OCI-M2 (cell line): ENCODE results near the gene AMACR.
"Not testable (repeated sequence)": the region's sequence is repeated elsewhere in the genome, so short reads cannot be mapped to it uniquely, and the experiment has no call there.

Experiments used
- DNase-seq: peaks from one replicate; lab custom pipeline; 2025; ENCODE audit not compliant: unreplicated experiment; lab: John Stamatoyannopoulos, UW

The AMACR gene

DNA sequence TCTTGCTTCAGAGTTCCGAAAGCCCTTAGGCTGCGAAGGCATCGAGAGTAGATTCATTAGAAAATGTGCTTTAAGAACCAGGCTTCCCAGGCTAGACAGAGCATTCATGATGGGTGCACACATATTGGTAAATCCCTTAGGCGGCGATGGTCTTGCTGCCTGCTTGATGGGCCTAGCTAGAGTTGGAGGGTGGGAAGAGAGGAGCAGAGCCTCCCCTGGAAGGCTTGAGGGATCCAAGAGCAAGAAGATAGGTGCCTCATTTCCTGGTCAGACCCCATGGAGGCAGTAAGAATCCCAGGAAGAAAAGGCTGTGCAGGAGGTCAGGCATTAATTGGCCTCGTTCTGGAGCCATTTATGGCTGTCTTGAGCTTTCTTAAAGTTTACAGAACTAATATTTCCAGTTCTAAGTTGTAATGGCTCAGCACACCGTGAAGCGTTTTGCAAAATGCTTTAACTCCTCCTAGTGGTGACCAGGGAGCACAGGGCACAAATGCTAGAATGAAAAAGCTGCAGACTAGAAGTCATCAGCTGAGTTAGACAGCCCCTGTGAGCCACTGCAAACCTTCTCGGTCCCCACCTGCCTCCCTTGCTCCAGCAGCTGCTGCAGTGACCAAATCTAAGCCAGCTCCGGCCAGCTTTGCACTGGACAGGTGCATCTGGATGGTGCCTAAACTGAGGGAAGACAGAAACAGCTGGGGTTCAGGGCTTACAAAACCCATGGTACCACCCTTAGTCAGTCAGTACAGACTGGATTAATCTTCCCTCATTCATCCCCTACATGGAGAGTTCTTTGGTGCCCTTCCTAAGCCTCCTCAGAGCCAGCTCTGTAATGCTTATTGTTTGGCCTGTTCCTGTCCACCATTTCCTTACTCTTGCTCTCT is 38.0 kb downstream of the AMACR start:
- no peak for DNase-seq

DNA sequence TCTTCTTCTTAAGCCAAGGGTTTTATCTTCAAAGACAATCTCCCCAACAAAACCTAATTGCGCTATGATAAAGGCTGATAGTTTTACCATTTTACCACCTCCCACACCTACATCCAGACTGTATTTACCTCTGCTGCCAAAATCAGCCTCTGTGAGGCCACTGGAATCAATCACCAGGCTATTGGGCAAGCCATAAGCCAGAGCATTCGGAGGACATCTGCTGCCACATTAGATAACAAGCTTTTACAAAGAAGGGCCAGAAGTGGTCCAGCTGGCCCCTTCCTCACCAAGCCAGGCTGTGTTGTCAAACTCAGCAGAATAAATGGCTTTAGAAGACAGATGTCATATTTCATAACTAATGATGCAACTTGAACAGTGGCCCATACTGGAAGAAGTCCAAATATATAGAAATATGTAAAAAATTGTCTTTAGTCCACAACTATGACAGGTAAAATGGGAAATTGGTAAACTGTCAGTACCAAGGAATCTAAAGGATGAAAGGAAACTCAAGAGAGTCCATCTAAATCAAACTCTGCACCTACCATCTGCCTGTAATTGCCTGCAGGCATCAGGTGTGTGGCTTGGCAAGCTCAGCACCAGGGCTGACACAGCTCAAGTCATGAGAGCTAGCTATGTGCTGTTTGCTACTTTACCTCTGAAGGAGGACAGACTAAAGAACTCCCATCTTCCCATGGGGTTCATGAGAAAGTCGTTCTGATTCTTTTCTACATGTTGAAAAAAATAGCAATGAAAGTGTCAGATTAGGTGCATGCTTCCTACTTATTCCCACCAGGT is 39.4 kb downstream of the AMACR start:
- no peak for DNase-seq

DNA sequence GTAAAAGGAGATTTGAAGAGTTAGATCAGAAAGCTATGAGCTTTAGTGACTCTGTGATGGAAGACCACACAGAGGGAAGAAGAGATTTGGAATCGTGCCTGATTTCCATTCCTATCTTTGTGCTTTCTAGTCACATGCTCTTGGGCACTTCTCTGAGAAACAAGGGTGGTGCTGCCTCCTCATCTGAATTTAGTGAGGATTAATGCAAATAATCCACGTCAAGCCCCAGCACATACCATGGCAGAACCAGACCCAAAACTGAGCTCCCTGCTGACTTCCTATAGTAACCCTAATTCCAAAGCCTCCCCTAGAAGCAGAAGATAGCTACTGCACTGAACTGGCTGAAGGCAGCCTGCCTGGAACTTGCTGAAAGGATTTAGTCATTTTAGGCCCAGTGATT is 41.0 kb downstream of the AMACR start:
- no peak for DNase-seq

DNA sequence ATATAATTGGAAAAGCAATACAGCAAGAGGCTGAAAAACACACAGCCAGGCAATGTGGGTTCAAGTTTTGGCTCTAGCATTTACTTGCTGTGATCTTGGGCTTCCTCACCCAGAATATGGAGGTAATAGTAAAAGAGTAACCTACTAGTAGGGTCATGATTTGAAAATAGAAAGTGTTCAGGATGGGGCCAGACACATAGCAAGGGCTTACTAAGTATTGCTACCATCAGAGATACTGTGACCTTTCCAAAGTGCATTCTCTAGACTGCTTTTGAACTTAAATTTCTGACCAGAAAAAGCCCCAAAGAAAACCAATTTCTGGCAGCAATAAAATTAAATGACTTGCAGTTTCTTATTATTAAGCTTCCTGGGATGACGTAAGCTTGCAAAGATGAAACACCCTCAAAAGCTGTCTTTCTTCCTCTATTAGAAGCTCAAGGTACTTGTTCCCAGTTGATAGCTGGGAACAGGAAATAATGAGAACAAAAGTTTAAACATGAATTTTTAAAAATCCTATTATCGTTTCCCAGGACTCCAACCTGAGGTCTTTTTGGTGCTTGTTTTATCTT is 43.6 kb downstream of the AMACR start:
- DNase-seq = no peak

DNA sequence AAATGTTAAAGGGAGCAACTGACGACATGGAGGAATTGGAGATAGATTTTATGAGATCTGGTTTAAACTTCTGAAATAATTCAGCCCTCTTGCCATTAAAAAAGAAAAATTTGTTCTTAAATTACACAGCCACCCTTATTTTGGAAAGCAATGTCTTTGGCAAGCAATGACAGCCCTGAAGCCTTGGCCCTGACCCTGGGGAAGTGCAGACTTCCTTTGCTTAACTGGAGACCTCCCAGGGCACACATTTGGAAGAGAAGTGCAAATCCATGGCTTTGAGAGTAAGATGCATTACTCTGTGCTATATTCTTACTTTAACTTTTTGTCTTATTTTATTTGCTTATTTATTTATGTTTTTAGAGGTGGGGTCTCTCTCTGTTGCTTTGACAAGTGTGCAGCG is 49.7 kb downstream of the AMACR start:
- no peak for DNase-seq

DNA sequence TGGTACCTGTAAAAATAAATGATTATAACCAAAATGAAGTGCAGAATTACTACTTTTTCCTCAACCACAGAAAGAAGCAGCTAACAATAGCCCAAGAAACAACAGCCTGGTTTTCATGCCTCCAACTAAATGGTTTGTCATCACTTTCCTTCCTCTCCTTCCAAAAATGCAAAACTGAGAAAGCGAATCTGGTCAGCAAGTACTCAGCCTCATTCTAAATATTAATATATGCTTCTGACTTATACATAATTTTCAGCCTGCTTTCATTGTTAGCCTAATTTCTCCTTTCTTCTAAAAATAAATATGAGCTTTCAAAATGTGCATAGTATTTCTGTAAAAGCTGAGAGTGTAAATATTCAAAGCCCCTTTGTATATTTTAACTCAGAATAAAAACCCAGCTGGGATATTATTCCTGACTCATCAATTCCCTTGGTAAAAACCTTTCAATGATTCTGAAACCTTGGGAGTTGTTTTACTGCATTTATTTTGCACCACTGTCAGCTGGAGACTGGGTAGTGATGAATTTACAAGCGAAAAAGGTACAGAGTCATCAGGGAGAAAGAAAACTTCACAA is 50.2 kb downstream of the AMACR start:
- DNase-seq = no peak

DNA sequence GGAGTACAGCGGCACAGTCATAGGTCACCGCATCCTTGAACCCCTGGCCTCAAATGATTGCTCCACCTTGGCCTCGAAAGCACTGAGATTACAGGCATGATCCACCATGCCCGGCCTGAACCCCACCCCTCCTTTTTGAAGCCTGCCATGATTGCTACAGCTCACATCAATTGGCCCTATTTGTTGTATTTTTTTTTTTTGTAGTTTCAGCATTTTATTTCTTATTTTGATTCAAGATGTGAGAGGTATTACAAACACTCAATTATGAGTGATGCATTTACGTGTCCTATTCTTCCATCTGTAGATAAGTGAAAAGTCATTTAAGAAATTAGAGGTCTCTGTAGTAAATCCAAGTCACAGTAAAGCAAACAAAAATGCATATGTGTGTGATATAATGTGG is 55.7 kb downstream of the AMACR start:
- DNase-seq = not testable (repeated sequence)

DNA sequence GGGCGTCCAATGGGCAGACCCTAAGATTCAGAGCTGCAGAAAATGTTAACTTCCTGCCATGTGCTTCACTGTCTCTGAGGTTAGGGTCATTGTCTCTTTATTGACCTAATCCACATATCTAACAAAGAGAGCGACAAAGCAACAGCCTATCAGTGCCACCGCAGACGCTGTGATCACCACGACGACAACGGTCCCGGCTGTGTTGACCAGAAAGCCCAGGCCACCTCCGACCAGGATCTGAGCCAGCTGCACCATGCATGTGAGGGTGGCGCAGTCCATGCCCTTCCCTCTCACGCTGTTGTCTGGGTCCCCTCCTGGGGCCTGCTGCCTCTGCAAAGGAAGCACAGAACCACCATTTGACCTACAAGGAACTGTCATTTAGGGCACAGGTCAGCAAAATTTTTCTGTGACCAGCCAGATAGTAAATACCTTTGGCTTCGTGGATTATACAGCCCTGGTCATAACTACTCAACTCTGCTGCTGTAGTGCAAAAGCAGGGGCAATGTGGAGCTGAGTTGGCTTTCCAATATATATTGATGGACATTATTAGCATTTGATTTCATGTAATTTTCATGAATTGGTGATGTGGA is 63.2 kb downstream of the AMACR start:
- no peak for DNase-seq

DNA sequence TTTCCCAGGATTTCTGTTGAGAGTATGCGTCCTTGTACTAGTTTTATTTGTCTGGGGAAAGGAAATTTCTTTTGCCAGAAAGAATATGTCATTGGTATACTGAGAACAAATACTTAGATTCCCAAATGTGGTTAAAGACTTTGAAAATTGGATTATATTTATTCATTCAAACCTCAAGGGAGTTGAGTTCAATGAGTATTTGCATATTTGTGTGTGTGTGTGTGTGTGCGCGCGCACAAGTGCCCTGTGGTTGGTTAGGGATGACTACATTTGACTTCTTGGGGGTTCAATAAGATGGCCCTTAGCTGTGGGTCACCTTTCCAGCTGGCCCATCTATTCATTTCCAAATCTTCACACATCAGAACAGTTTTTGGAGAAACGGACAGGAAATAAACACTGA is 66.8 kb downstream of the AMACR start:
- no peak for DNase-seq

DNA sequence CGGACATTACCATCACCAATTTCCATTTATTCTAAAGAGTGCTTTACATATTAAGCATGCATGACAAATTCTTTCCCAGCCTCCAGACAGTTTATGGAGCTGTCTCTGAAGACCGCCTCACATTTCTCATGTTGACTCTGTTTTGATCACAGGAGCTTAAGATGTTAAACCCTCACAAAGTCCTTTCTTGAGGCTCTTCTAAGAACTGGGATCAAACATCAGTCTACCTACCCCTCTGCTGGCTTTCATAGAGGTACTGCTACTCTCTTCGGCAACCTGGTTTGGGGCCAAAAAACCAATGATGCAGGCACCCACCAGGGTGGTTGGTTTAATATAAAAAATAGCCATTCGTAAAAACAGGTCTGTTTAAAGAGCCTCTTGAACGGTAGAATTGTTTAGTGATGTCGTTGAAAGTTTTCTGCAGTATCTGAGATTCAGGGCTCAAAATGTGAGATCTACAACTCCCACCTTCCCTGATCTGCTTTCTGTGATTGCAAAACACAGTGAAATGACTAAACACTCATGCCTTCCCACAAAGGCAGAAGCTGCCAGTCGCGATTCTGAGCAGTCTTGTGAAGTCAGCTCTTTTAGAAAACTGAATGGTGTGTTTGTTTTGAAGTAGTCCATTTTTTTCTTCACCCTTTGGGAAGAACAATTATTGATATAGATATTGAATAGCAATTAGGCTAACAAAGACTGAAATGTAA is 68.1 kb downstream of the AMACR start:
- no peak for DNase-seq

DNA sequence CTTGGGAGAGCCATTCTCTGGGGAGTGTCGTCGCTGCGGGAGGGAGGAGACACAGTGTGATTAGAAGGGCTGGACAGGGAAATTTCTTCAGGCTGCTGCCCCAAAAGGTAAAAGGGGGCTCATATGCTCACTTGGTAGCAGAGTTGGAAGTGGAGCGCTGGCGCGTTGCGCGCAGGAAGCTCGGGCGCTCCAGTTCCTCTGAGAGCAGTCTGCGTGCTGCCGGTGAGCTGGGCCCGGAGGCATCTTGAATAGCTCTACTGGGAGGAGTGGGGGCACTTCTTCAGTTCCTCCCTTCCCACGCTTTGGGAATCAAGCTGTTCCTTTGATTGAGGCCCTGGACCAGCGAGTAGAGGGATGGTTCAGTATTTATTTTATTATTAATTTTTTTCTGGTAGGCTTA is 69.0 kb downstream of the AMACR start:
- no peak for DNase-seq

DNA sequence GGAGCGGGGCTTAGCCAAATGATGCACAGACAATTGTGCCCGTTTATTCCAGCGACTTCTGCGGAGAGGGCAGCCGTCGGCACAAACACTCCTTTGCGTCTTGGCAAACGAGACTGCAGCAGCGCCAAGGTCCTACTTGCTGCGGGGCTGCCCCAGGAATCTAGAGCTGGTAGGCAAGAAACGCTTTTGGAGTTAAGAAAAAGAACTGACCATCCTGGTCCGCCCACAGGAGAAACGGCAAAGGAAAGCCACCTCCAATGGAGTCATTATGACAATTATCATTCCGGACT is 69.4 kb downstream of the AMACR start:
- no peak for DNase-seq

DNA sequence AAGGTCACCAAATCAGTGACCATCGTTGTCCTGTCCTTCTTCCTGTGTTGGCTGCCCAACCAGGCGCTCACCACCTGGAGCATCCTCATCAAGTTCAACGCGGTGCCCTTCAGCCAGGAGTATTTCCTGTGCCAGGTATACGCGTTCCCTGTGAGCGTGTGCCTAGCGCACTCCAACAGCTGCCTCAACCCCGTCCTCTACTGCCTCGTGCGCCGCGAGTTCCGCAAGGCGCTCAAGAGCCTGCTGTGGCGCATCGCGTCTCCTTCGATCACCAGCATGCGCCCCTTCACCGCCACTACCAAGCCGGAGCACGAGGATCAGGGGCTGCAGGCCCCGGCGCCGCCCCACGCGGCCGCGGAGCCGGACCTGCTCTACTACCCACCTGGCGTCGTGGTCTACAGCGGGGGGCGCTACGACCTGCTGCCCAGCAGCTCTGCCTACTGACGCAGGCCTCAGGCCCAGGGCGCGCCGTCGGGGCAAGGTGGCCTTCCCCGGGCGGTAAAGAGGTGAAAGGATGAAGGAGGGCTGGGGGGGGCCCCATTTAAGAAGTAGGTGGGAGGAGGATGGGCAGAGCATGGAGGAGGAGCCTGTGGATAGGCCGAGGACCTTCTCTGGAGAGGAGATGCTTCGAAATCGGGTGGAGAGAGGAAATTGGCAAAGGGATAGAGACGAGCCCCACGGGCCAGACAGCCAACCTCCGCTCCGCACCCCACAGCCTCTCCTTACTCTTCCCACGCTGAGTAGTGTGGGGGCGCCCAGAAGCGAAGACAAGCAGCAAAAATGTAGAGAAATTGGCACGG is 69.9 kb downstream of the AMACR start:
- no peak for DNase-seq

DNA sequence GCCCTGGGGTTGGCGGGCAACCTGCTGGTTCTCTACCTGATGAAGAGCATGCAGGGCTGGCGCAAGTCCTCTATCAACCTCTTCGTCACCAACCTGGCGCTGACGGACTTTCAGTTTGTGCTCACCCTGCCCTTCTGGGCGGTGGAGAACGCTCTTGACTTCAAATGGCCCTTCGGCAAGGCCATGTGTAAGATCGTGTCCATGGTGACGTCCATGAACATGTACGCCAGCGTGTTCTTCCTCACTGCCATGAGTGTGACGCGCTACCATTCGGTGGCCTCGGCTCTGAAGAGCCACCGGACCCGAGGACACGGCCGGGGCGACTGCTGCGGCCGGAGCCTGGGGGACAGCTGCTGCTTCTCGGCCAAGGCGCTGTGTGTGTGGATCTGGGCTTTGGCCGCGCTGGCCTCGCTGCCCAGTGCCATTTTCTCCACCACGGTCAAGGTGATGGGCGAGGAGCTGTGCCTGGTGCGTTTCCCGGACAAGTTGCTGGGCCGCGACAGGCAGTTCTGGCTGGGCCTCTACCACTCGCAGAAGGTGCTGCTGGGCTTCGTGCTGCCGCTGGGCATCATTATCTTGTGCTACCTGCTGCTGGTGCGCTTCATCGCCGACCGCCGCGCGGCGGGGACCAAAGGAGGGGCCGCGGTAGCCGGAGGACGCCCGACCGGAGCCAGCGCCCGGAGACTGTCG is 70.7 kb downstream of the AMACR start:
- no peak for DNase-seq

DNA sequence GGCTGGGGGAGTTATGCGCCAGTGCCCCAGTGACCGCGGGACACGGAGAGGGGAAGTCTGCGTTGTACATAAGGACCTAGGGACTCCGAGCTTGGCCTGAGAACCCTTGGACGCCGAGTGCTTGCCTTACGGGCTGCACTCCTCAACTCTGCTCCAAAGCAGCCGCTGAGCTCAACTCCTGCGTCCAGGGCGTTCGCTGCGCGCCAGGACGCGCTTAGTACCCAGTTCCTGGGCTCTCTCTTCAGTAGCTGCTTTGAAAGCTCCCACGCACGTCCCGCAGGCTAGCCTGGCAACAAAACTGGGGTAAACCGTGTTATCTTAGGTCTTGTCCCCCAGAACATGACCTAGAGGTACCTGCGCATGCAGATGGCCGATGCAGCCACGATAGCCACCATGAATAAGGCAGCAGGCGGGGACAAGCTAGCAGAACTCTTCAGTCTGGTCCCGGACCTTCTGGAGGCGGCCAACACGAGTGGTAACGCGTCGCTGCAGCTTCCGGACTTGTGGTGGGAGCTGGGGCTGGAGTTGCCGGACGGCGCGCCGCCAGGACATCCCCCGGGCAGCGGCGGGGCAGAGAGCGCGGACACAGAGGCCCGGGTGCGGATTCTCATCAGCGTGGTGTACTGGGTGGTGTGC is 71.4 kb downstream of the AMACR start, which contains the start of gene RXFP3:
RXFP3 (plus strand) TSS at position 6 of the 636 bp plus-strand sequence; CDS start at position 361, 355 bp downstream.
- DNase-seq = no peak
